ENCODE data around the gene CTNND2.

DNA sequence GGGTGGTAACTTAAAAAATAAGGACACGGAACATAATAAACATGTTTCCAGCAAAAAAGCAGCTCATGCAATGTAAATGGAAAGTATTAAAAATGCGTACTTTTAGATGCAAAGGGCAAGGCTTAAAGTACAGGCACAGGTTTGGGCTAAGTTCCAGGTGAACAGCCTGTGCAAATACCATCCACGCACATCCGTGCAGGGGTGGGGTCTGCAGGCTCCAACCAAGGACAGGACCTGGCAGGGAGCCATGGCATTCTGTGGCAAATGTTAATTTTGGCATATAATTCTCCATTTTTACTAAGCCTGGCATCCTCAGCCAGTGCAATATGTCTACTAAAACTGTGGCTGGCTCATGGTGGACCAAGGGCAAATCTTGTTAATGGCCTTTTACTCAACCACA is 777.4 kb downstream of the CTNND2 start:
- TF ChIP-seq, protein P1, sequence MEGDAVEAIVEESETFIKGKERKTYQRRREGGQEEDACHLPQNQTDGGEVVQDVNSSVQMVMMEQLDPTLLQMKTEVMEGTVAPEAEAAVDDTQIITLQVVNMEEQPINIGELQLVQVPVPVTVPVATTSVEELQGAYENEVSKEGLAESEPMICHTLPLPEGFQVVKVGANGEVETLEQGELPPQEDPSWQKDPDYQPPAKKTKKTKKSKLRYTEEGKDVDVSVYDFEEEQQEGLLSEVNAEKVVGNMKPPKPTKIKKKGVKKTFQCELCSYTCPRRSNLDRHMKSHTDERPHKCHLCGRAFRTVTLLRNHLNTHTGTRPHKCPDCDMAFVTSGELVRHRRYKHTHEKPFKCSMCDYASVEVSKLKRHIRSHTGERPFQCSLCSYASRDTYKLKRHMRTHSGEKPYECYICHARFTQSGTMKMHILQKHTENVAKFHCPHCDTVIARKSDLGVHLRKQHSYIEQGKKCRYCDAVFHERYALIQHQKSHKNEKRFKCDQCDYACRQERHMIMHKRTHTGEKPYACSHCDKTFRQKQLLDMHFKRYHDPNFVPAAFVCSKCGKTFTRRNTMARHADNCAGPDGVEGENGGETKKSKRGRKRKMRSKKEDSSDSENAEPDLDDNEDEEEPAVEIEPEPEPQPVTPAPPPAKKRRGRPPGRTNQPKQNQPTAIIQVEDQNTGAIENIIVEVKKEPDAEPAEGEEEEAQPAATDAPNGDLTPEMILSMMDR (IDR thresholded peaks at IDR 0.05) = no peak
- no peak for TF ChIP-seq RCOR1 (IDR thresholded peaks at IDR 0.05; ENCODE audit: low read length)
- TF ChIP-seq POLR2AphosphoS5 (IDR thresholded peaks at IDR 0.05; ENCODE audit: low read depth, low read length) = no peak
- TF ChIP-seq, protein P2, sequence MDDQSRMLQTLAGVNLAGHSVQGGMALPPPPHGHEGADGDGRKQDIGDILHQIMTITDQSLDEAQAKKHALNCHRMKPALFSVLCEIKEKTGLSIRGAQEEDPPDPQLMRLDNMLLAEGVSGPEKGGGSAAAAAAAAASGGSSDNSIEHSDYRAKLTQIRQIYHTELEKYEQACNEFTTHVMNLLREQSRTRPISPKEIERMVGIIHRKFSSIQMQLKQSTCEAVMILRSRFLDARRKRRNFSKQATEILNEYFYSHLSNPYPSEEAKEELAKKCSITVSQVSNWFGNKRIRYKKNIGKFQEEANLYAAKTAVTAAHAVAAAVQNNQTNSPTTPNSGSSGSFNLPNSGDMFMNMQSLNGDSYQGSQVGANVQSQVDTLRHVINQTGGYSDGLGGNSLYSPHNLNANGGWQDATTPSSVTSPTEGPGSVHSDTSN (IDR thresholded peaks at IDR 0.05) = no peak
- TF ChIP-seq MXI1 (IDR thresholded peaks at IDR 0.05; ENCODE audit: low read depth, low read length) = no peak

Data from SK-N-SH (cell line).